NT2/D1 (cell line): ENCODE measurements around the gene RUNX2.
"Not testable (repeated sequence)": the region's sequence is repeated elsewhere in the genome, so short reads cannot be mapped to it uniquely, and the experiment has no call there.

Source experiments
- DNase-seq: peaks from one replicate; pipeline ENCODE4 v3.0.0-alpha.2; 2011; ENCODE audit warnings: low read depth, low spot score
- H3K27me3 ChIP-seq: 2 replicates; pipeline ENCODE4 v1.6.0; 2011; ENCODE audit warnings: mild to moderate bottlenecking; ENCODE audit not compliant: insufficient read length, insufficient read depth
- H3K36me3 ChIP-seq: 2 replicates; pipeline ENCODE4 v1.6.1; 2011; ENCODE audit warnings: mild to moderate bottlenecking, low read length, mixed read lengths; ENCODE audit not compliant: insufficient read depth, insufficient read length
- H3K4me1 ChIP-seq: 2 replicates; pipeline ENCODE4 v1.5.1; 2011; ENCODE audit not compliant: insufficient read depth, insufficient read length
- H3K4me3 ChIP-seq: 2 replicates; pipeline ENCODE4 v1.5.1; 2011; ENCODE audit warnings: low read depth; ENCODE audit not compliant: insufficient read length
- H3K9ac ChIP-seq: 2 replicates; pipeline ENCODE4 v1.6.0; 2011; ENCODE audit warnings: low read depth; ENCODE audit not compliant: insufficient read length
- H3K9me3 ChIP-seq: 2 replicates; pipeline ENCODE4 v1.5.1; 2011; ENCODE audit warnings: mild to moderate bottlenecking, low read length; ENCODE audit not compliant: insufficient read depth
- SUZ12 ChIP-seq: IDR thresholded peaks from 2 replicates; pipeline ENCODE4 v1.6.1; 2011; ENCODE audit not compliant: insufficient read length, insufficient read depth; ENCODE audit errors: extremely low read depth
- YY1 ChIP-seq: IDR thresholded peaks from 2 replicates; pipeline ENCODE4 v1.6.1; 2011; ENCODE audit not compliant: insufficient read length, insufficient read depth
- ZNF274 ChIP-seq: IDR thresholded peaks from 2 replicates; pipeline ENCODE4 v1.6.1; 2011; ENCODE audit warnings: mild to moderate bottlenecking, low read depth, low read length

The RUNX2 gene

GRCh38 chr6:45327956-45328522 is at the start of gene RUNX2:
Gene RUNX2 (plus strand): TSS chr6:45328330. CDS start chr6:45328727, 397 bp downstream.
- Histone ChIP-seq H3K4me1 (no peaks in the 10 kb centered on the region), H3K27me3 (no peaks in the 10 kb centered on the region), H3K9ac (no peak within 1 kb of the TSS), H3K9me3 (no peaks in the 10 kb centered on the region), H3K36me3 (no peaks in the 10 kb centered on the region), H3K4me3 (no peak within 1 kb of the TSS)
- TF ChIP-seq ZNF274 (no peak), SUZ12 (no peak), YY1 (no peak)
- no peak for DNase-seq

DNA sequence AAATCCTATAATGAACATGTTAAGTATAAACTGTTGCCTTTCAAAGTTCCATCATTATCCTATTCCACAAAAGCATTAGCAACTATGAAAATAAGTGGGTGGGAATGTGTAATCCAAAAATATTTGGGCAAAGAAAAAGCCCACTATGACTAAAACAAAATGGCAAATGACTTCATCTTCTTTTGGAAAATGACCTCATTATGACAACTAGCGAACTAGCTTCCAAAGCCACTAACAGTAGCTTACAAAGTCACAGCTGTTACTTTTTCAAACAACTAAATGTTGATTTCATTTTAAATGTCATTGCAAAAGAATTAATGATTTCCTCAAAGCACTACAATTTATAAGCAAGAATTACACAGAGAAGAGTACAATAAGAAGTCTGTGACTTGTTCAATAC is 49.8 kb upstream of the RUNX2 start:
- TF ChIP-seq ZNF274: no peak
- TF ChIP-seq SUZ12: no peak
- TF ChIP-seq YY1: no peak
- Histone ChIP-seq H3K9ac (no peak overlapping the region), H3K4me3 (no peak overlapping the region), H3K9me3 (peaks cover 14% of the 10 kb centered on the region), H3K36me3 (no peaks in the 10 kb centered on the region), H3K4me1 (no peaks in the 10 kb centered on the region), H3K27me3 (no peaks in the 10 kb centered on the region)
- no peak for DNase-seq

DNA sequence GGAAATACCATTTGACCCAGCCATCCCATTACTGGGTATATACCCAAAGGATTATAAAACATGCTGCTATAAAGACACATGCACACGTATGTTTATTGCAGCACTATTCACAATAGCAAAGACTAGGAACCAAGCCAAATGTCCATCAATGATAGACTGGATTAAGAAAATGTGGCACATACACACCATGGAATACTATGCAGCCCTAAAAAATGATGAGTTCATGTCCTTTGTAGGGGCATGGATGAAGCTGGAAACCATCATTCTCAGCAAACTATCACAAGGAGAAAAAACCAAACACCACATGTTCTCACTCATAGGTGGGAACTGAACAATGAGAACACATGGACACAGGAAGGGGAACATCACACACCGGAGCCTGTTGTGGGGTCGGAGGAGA is 41.4 kb upstream of the RUNX2 start:
- not testable (repeated sequence) for H3K27me3 ChIP-seq, DNase-seq, H3K4me3 ChIP-seq, H3K9ac ChIP-seq, H3K4me1 ChIP-seq, H3K9me3 ChIP-seq, H3K36me3 ChIP-seq

- Histone ChIP-seq H3K4me1 (no peaks in the 10 kb centered on the region), H3K9me3 (no peaks in the 10 kb centered on the region), H3K9ac (no peak overlapping the region), H3K36me3 (no peaks in the 10 kb centered on the region), H3K4me3 (no peak overlapping the region), H3K27me3 (no peaks in the 10 kb centered on the region)
- no peak for TF ChIP-seq YY1
- no peak for TF ChIP-seq SUZ12
- TF ChIP-seq ZNF274: no peak
- DNase-seq: no peak
Observed at GRCh38 chr6:45289751-45290514, 38.2 kb upstream of the RUNX2 start.

GRCh38 chr6:45293306-45293705 is 34.8 kb upstream of the RUNX2 start:
- Histone ChIP-seq H3K4me1 (no peaks in the 10 kb centered on the region), H3K9me3 (no peaks in the 10 kb centered on the region), H3K36me3 (no peaks in the 10 kb centered on the region), H3K4me3 (no peak overlapping the region), H3K9ac (no peak overlapping the region), H3K27me3 (no peaks in the 10 kb centered on the region)
- no peak for DNase-seq
- TF ChIP-seq YY1: no peak
- TF ChIP-seq ZNF274: no peak
- TF ChIP-seq SUZ12: no peak

- not testable (repeated sequence) for H3K4me3 ChIP-seq, H3K9ac ChIP-seq, H3K9me3 ChIP-seq, H3K36me3 ChIP-seq, H3K4me1 ChIP-seq, H3K27me3 ChIP-seq, DNase-seq
Observed at GRCh38 chr6:45294065-45294701, 33.9 kb upstream of the RUNX2 start.

GRCh38 chr6:45297320-45297719 is 30.8 kb upstream of the RUNX2 start:
- no peaks in the 10 kb centered on the region for H3K27me3 ChIP-seq
- no peaks in the 10 kb centered on the region for H3K9me3 ChIP-seq
- no peaks in the 10 kb centered on the region for H3K4me1 ChIP-seq
- no peak overlapping the region for H3K4me3 ChIP-seq
- no peak overlapping the region for H3K9ac ChIP-seq
- no peaks in the 10 kb centered on the region for H3K36me3 ChIP-seq
- no peak for DNase-seq
- no peak for TF ChIP-seq SUZ12
- TF ChIP-seq ZNF274: no peak
- no peak for TF ChIP-seq YY1
